ENCODE measurements around the gene TSPAN16.

GRCh38 chr19:11295665-11296245 is at the start of gene TSPAN16:
- no peak for TF ChIP-seq CTCF (IDR thresholded peaks at IDR 0.05)
- no peak for TF ChIP-seq POLR2A (IDR thresholded peaks at IDR 0.05)

All from right lobe of liver (tissue), 4 donors.